IMR-90 (cell line): ENCODE results near the gene TMEM170A. TPM values are rescaled to one million over a fixed set of nuclear protein-coding genes. Genes with fewer than 3 reads are reported as not detected.

Experiments used
- ATAC-seq: fragments of 200-7000 bp; cut with Tn5 transposase; 2 replicates; pipeline ENCODE4 v1.9.1; 2020; ENCODE audit warnings: low read depth, mild to moderate bottlenecking, moderate library complexity
- BruUV-seq: library from RNA; stranded (reverse); fragments of 400-500 nt; replicated peaks from 2 replicates; lab custom pipeline; 2021; lab: Mats Ljungman, UMichigan
- CTCF ChIA-PET: fragments of 300-600 bp; formaldehyde crosslinking; extraction: SDS; loops from one replicate; lab custom pipeline; 2021; ENCODE audit warnings: antibody characterized with exemption; lab: Yijun Ruan, JAX
- POLR2A ChIA-PET: fragments of 300-600 bp; sonication (Branson Sonifier 250); formaldehyde crosslinking; loops from one replicate; lab custom pipeline; 2022; ENCODE audit warnings: antibody characterized with exemption; ENCODE audit not compliant: unreplicated experiment; lab: Charles Lee
- DNase-seq: peaks from one replicate; pipeline ENCODE4 v3.0.0; 2013
- H2AFZ ChIP-seq: replicated peaks from 2 replicates; pipeline ENCODE3; 2013; ENCODE audit warnings: low read length, mild to moderate bottlenecking; ENCODE audit not compliant: poor library complexity
- H2AK5ac ChIP-seq: 2 replicates; pipeline ENCODE4 v1.6.1; 2013; ENCODE audit warnings: low read depth, low read length, inconsistent platforms
- H2AK9ac ChIP-seq: replicated peaks from 2 replicates; pipeline ENCODE3; 2013; ENCODE audit warnings: mild to moderate bottlenecking, low read depth, low read length, moderate library complexity; ENCODE audit not compliant: poor library complexity
- H2BK120ac ChIP-seq: 2 replicates; pipeline ENCODE4 v1.6.1; 2013; ENCODE audit warnings: low read depth, low read length, inconsistent platforms
- H2BK15ac ChIP-seq: 3 replicates; pipeline ENCODE4 v1.6.1; 2013; ENCODE audit warnings: low read depth, low read length, inconsistent platforms
- H2BK20ac ChIP-seq: 2 replicates; pipeline ENCODE4 v1.6.1; 2013; ENCODE audit warnings: low read depth, mild to moderate bottlenecking, inconsistent platforms, low read length, moderate library complexity
- H2BK5ac ChIP-seq: 2 replicates; pipeline ENCODE4 v1.6.1; 2013; ENCODE audit warnings: mild to moderate bottlenecking, low read depth, low read length, inconsistent platforms; ENCODE audit not compliant: poor library complexity, severe bottlenecking
- H3K14ac ChIP-seq: replicated peaks from 2 replicates; pipeline ENCODE4 v1.6.1; 2013; ENCODE audit warnings: low read depth, low read length, inconsistent platforms
- H3K18ac ChIP-seq: 2 replicates; pipeline ENCODE4 v1.6.1; 2013; ENCODE audit warnings: low read depth, low read length, control low read depth
- H3K23ac ChIP-seq: 2 replicates; pipeline ENCODE4 v1.6.1; 2013; ENCODE audit warnings: low read depth, low read length, inconsistent platforms
- H3K27ac ChIP-seq: 2 replicates; pipeline ENCODE4 v1.5.1; 2013; ENCODE audit warnings: mild to moderate bottlenecking, control low read depth, low read length; ENCODE audit not compliant: insufficient read depth
- H3K27me3 ChIP-seq: 2 replicates; pipeline ENCODE4 v1.6.1; 2013; ENCODE audit warnings: low read length; ENCODE audit not compliant: control insufficient read depth, insufficient read depth
- H3K36me3 ChIP-seq: 2 replicates; pipeline ENCODE4 v1.6.1; 2013; ENCODE audit warnings: low read length, mixed read lengths; ENCODE audit not compliant: control insufficient read depth, insufficient read depth
- H3K4ac ChIP-seq: 2 replicates; pipeline ENCODE4 v1.6.1; 2013; ENCODE audit warnings: low read depth, low read length, inconsistent platforms
- H3K4me1 ChIP-seq: 2 replicates; pipeline ENCODE4 v1.6.1; 2013; ENCODE audit warnings: low read length, mixed read lengths; ENCODE audit not compliant: control insufficient read depth, insufficient read depth
- H3K4me2 ChIP-seq: 2 replicates; pipeline ENCODE4 v1.6.1; 2013; ENCODE audit warnings: low read depth, mild to moderate bottlenecking, control low read depth, low read length, moderate library complexity
- H3K4me3 ChIP-seq: 2 replicates; pipeline ENCODE4 v1.5.1; 2013; ENCODE audit warnings: low read depth, mild to moderate bottlenecking, control low read depth, low read length, moderate library complexity; ENCODE audit not compliant: insufficient read depth
- H3K56ac ChIP-seq: 2 replicates; pipeline ENCODE4 v1.6.1; 2013; ENCODE audit warnings: low read length, inconsistent platforms; ENCODE audit not compliant: insufficient read depth; ENCODE audit errors: extremely low read depth
- H3K79me1 ChIP-seq, 2 experiments: 2 replicates each; pipeline ENCODE4 v1.6.1; 2013; ENCODE audit warnings: low read length in 2 of 2, inconsistent platforms in 1 of 2, low read depth in 1 of 2
- H3K9ac ChIP-seq: 2 replicates; pipeline ENCODE4 v1.6.1; 2013; ENCODE audit warnings: low read depth, low read length, control low read depth
- H3K9me1 ChIP-seq: 2 replicates; pipeline ENCODE4 v1.6.1; 2013; ENCODE audit warnings: low read length, inconsistent platforms; ENCODE audit not compliant: insufficient read depth
- H3K9me3 ChIP-seq: 2 replicates; pipeline ENCODE4 v1.6.1; 2013; ENCODE audit warnings: low read length; ENCODE audit not compliant: control insufficient read depth, insufficient read depth
- H4K20me1 ChIP-seq: 2 replicates; pipeline ENCODE4 v1.6.1; 2013; ENCODE audit warnings: low read length, inconsistent platforms; ENCODE audit not compliant: insufficient read depth
- H4K5ac ChIP-seq: 2 replicates; pipeline ENCODE4 v1.6.1; 2013; ENCODE audit warnings: mild to moderate bottlenecking, low read depth, low read length, control low read depth
- H4K8ac ChIP-seq, 2 experiments: 2 replicates each; pipeline ENCODE4 v1.6.1; 2013; ENCODE audit warnings: low read depth in 2 of 2, low read length in 2 of 2, control low read depth in 1 of 2, inconsistent platforms in 1 of 2
- H4K91ac ChIP-seq: 2 replicates; pipeline ENCODE4 v1.6.1; 2013; ENCODE audit warnings: low read depth, low read length, inconsistent platforms; ENCODE audit not compliant: insufficient read depth
- CEBPB ChIP-seq: IDR thresholded peaks from 2 replicates; pipeline ENCODE4 v1.6.1; 2012; ENCODE audit warnings: low read depth, low read length, improper control_type of control experiment
- FOS ChIP-seq: fragments of 150-350 bp; IDR thresholded peaks from 2 replicates; pipeline ENCODE4 v1.6.1; 2016; ENCODE audit warnings: low read depth, low read length
- POLR2A ChIP-seq: IDR thresholded peaks from 2 replicates; pipeline ENCODE4 v1.6.1; 2012; ENCODE audit warnings: mild to moderate bottlenecking, low read depth, low read length
- RAD21 ChIP-seq: IDR thresholded peaks from 2 replicates; pipeline ENCODE4 v1.6.1; 2012; ENCODE audit warnings: low read length, improper control_type of control experiment
- RFX5 ChIP-seq: IDR thresholded peaks from 2 replicates; pipeline ENCODE4 v1.8.0; 2012; ENCODE audit warnings: low read depth, mild to moderate bottlenecking, low read length, moderate library complexity
- WGBS, 2 experiments: methylation state at CpG; one replicate each; pipeline versions ENCODE4 v1.1.5 to v1.1.7; 2013; ENCODE audit warnings: missing lambda C conversion rate in 2 of 2; ENCODE audit not compliant: insufficient read length in 1 of 2; ENCODE audit errors: extremely low coverage in 2 of 2; 5-methylcytosine and 5-hydroxymethylcytosine counted together
- dilution Hi-C: fragments of 300-500 bp; cut with HindIII; formaldehyde crosslinking; loops from one replicate; pipeline ENCODE4 v1.14.3; 2018; ENCODE audit warnings: low sequenced_read_pairs; ENCODE audit not compliant: unreplicated experiment
- in situ Hi-C: fragments of 300-500 bp; cut with MboI; formaldehyde crosslinking; loops from 3 replicates; pipeline ENCODE4 v1.14.3; 2019; ENCODE audit warnings: low sequenced_read_pairs, inconsistent platforms, mixed read lengths
- intact Hi-C: fragments of 100-400 bp; cut with micrococcal nuclease; formaldehyde crosslinking; loops from 2 replicates; pipeline ENCODE4 v1.10.0; 2022
- polyA plus RNA-seq, 3 experiments: library from polyadenylated mRNA; depleted of rRNA; stranded (reverse); fragments of >200 nt; gene quantifications; 2 replicates each; pipeline ENCODE4 v1.2.3, GENCODE V29; 2012; ENCODE audit warnings: low replicate concordance in 1 of 3
- total RNA-seq: library from RNA; depleted of rRNA; stranded (reverse); fragments of >200 nt; gene quantifications from 2 replicates; pipeline ENCODE4 v1.2.3, GENCODE V29; 2012
- TF ChIP-seq, protein P1 (sequence below): conservative IDR thresholded peaks from 2 replicates; pipeline ENCODE4 v1.5.1; 2012; ENCODE audit warnings: mild to moderate bottlenecking, low read depth, low read length, improper control_type of control experiment
- TF ChIP-seq, protein P2 (sequence below): fragments of 150-350 bp; IDR thresholded peaks from 2 replicates; pipeline ENCODE4 v1.6.1; 2017; ENCODE audit warnings: mild to moderate bottlenecking, antibody characterized with exemption, low read length, low read depth

TMEM170A gene
- total and polyA plus RNA-seq, 2 of the 4 experiments (the other 2 are of a cell fraction): 7.3 to 10.9 TPM

DNA sequence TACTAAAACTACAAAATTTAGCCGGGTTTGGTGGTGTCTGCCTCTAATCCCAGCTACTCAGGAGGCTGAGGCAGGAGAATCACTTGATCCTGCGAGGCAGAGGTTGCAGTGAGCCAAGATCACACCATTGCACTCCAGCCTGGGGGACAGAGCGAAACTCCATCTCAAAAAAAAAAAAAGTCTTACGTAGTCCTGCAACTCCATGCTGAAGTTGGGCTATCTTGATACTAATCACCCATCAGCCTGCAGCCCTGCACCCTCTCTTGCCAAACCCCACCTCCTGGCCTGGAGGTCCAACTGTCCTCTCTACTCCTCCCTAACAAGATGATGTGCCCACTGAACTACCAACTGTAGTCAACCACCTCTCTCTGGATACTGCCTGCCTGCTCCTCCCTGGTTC is 4.8 kb downstream of the TMEM170A start:
- H2BK15ac ChIP-seq: no peak overlapping the region
- TF ChIP-seq FOS (no peak), POLR2A (no peak), CEBPB (no peak), RFX5 (no peak), RAD21 (no peak)
- TF ChIP-seq, protein P1, sequence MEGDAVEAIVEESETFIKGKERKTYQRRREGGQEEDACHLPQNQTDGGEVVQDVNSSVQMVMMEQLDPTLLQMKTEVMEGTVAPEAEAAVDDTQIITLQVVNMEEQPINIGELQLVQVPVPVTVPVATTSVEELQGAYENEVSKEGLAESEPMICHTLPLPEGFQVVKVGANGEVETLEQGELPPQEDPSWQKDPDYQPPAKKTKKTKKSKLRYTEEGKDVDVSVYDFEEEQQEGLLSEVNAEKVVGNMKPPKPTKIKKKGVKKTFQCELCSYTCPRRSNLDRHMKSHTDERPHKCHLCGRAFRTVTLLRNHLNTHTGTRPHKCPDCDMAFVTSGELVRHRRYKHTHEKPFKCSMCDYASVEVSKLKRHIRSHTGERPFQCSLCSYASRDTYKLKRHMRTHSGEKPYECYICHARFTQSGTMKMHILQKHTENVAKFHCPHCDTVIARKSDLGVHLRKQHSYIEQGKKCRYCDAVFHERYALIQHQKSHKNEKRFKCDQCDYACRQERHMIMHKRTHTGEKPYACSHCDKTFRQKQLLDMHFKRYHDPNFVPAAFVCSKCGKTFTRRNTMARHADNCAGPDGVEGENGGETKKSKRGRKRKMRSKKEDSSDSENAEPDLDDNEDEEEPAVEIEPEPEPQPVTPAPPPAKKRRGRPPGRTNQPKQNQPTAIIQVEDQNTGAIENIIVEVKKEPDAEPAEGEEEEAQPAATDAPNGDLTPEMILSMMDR: no peak
- TF ChIP-seq, protein P2, sequence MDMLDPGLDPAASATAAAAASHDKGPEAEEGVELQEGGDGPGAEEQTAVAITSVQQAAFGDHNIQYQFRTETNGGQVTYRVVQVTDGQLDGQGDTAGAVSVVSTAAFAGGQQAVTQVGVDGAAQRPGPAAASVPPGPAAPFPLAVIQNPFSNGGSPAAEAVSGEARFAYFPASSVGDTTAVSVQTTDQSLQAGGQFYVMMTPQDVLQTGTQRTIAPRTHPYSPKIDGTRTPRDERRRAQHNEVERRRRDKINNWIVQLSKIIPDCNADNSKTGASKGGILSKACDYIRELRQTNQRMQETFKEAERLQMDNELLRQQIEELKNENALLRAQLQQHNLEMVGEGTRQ: no peak
- peaks cover 27 to 77% of the 10 kb centered on the region in 2 experiments for H3K79me1 ChIP-seq
- BruUV-seq: no TSS peak
- no peak overlapping the region for H4K8ac ChIP-seq
- H3K4me3 ChIP-seq: no peak overlapping the region
- no peaks in the 10 kb centered on the region; the same call in 1 of the 2 replicates for H3K4me1 ChIP-seq
- WGBS, 2 experiments: 100% methylated on average over 2 of the region's 4 CpGs; no CpG with 5 or more reads in 1 of the 2 experiments
- no peak overlapping the region for H3K14ac ChIP-seq
- H3K27ac ChIP-seq: no peak overlapping the region
- DNase-seq (no peak), ATAC-seq (no peak)
- H3K9ac ChIP-seq: no peak overlapping the region
- no peaks in the 10 kb centered on the region for H3K9me3 ChIP-seq
- no peak overlapping the region for H3K56ac ChIP-seq
- no peaks in the 10 kb centered on the region for H3K36me3 ChIP-seq
- peaks cover 12% of the 10 kb centered on the region for H3K9me1 ChIP-seq
- H3K4me2 ChIP-seq: no peak overlapping the region
- CTCF ChIA-PET: no interaction called here
- POLR2A ChIA-PET: no interaction called here
- H3K18ac ChIP-seq: no peak overlapping the region
- dilution Hi-C loops: no loop called here
- no peaks in the 10 kb centered on the region for H3K27me3 ChIP-seq
- no peak overlapping the region for H2BK20ac ChIP-seq
- H2BK120ac ChIP-seq: no peak overlapping the region
- peaks cover 32% of the 10 kb centered on the region for H4K20me1 ChIP-seq
- H4K91ac ChIP-seq: no peak overlapping the region
- H2BK5ac ChIP-seq: no peak overlapping the region
- H3K4ac ChIP-seq: no peak overlapping the region
- H3K23ac ChIP-seq: no peak overlapping the region
- in situ Hi-C loops: no loop called here
- intact Hi-C loops: loop anchor here (5.0 to 10.0 kb wide), 2 partner anchors 98 to 165 kb away; partner anchors contain the start of genes ADAT1 and TMEM231
- H2AK9ac ChIP-seq: no peak overlapping the region
- H4K5ac ChIP-seq: no peak overlapping the region
- H2AFZ ChIP-seq: no peak overlapping the region
- H2AK5ac ChIP-seq: no peak overlapping the region
